Type B pancreatic cell (in vitro differentiated cells): Measurements from ENCODE around the gene MYOM3. TPM values are rescaled to one million over a fixed set of nuclear protein-coding genes. Genes with fewer than 3 reads are reported as not detected.
"Not testable (repeated sequence)": the region's sequence is repeated elsewhere in the genome, so short reads cannot be mapped to it uniquely, and the experiment has no call there.

Experiments used
- DNase-seq: peaks from one replicate; pipeline ENCODE4 v3.0.0; 2021; ENCODE audit warnings: mixed read lengths; ENCODE audit not compliant: unreplicated experiment; ENCODE audit errors: extremely low spot score
- H3K27ac Mint-ChIP-seq: 2 replicates; pipeline ENCODE4 v1.8.0; 2021; ENCODE audit warnings: mild to moderate bottlenecking, mixed read lengths
- H3K27me3 Mint-ChIP-seq: 2 replicates; pipeline ENCODE4 v1.8.0; 2021; ENCODE audit warnings: mixed read lengths
- H3K36me3 Mint-ChIP-seq: 2 replicates; pipeline ENCODE4 v1.8.0; 2021; ENCODE audit warnings: mixed read lengths
- H3K4me1 Mint-ChIP-seq: one replicate; pipeline ENCODE4 v1.8.0; 2021; ENCODE audit warnings: mixed read lengths; ENCODE audit not compliant: unreplicated experiment
- H3K4me3 Mint-ChIP-seq: 2 replicates; pipeline ENCODE4 v1.8.0; 2021; ENCODE audit warnings: mild to moderate bottlenecking, mixed read lengths
- H3K9me3 Mint-ChIP-seq: 2 replicates; pipeline ENCODE4 v1.8.0; 2021; ENCODE audit warnings: mixed read lengths
- CTCF ChIP-seq: fragments of 200-600 bp; sonication (generic); conservative IDR thresholded peaks from 2 replicates; pipeline ENCODE4 v1.5.0; 2021; ENCODE audit warnings: antibody characterized with exemption, mild to moderate bottlenecking
- total RNA-seq: library from RNA; stranded (reverse); gene quantifications from 2 replicates; pipeline ENCODE4 v1.2.1, GENCODE V29; 2021; ENCODE audit warnings: low replicate concordance

MYOM3 gene
- total RNA-seq, 1 donor from 2014 or later, result 0.70 TPM

GRCh38 chr1:24018611-24019580, 93.0 kb downstream of the MYOM3 start:
- Mint-ChIP-seq H3K27ac (peak overlapping the region; percentile 90), H3K27me3 (no peaks in the 10 kb centered on the region), H3K4me3 (peak overlapping the region; percentile 73), H3K9me3 (no peaks in the 10 kb centered on the region), H3K4me1 (peaks cover 44% of the 10 kb centered on the region), H3K36me3 (no peaks in the 10 kb centered on the region)
- no peak for TF ChIP-seq CTCF
- DNase-seq, result peak; percentile 87

GRCh38 chr1:24015221-24016210, 96.4 kb downstream of the MYOM3 start:
- no peak overlapping the region for H3K27ac Mint-ChIP-seq
- H3K27me3 Mint-ChIP-seq, result no peaks in the 10 kb centered on the region
- H3K4me1 Mint-ChIP-seq, result peaks cover 30% of the 10 kb centered on the region
- H3K4me3 Mint-ChIP-seq, result no peak overlapping the region
- H3K36me3 Mint-ChIP-seq, result no peaks in the 10 kb centered on the region
- no peak for DNase-seq
- no peak for TF ChIP-seq CTCF
- H3K9me3 Mint-ChIP-seq, result no peaks in the 10 kb centered on the region

- not testable (repeated sequence) for H3K36me3 Mint-ChIP-seq, H3K27me3 Mint-ChIP-seq, H3K4me3 Mint-ChIP-seq, DNase-seq, H3K9me3 Mint-ChIP-seq, H3K27ac Mint-ChIP-seq
- peaks cover 28% of the 10 kb centered on the region for H3K4me1 Mint-ChIP-seq
These were observed 99.1 kb downstream of the MYOM3 start for GRCh38 chr1:24012878-24013277.

- Mint-ChIP-seq H3K27me3 (no peaks in the 10 kb centered on the region), H3K4me1 (peaks cover 28% of the 10 kb centered on the region), H3K27ac (no peak overlapping the region), H3K9me3 (no peaks in the 10 kb centered on the region), H3K36me3 (no peaks in the 10 kb centered on the region), H3K4me3 (no peak overlapping the region)
- no peak for DNase-seq
- TF ChIP-seq CTCF, result no peak
These were observed 101.3 kb downstream of the MYOM3 start for GRCh38 chr1:24010650-24011049.

GRCh38 chr1:24009406-24009805, 102.5 kb downstream of the MYOM3 start:
- H3K4me3 Mint-ChIP-seq, result peak overlapping the region; percentile 5
- H3K4me1 Mint-ChIP-seq, result peaks cover 20% of the 10 kb centered on the region
- no peaks in the 10 kb centered on the region for H3K27me3 Mint-ChIP-seq
- no peak for TF ChIP-seq CTCF
- H3K9me3 Mint-ChIP-seq, result no peaks in the 10 kb centered on the region
- no peak for DNase-seq
- H3K27ac Mint-ChIP-seq, result peak overlapping the region; percentile 70
- H3K36me3 Mint-ChIP-seq, result no peaks in the 10 kb centered on the region

GRCh38 chr1:24008574-24009184, 103.3 kb downstream of the MYOM3 start:
- not testable (repeated sequence) for H3K27me3 Mint-ChIP-seq, H3K36me3 Mint-ChIP-seq, H3K4me3 Mint-ChIP-seq, H3K27ac Mint-ChIP-seq, H3K9me3 Mint-ChIP-seq, DNase-seq
- H3K4me1 Mint-ChIP-seq, result peaks cover 24% of the 10 kb centered on the region
